SK-N-DZ (cell line): Measurements from ENCODE around the gene HGD. TPM values are rescaled to one million over a fixed set of nuclear protein-coding genes. Genes with fewer than 3 reads are reported as not detected.
"Not testable (repeated sequence)": the region's sequence is repeated elsewhere in the genome, so short reads cannot be mapped to it uniquely, and the experiment has no call there.

Experiments used
- DNase-seq: peaks from one replicate; pipeline ENCODE4 v3.0.0-alpha.2; 2015; ENCODE audit warnings: low spot score
- polyA plus RNA-seq, 2 experiments: library from polyadenylated mRNA; depleted of rRNA; stranded (reverse); fragments of >200 nt; gene quantifications; 2 replicates each; pipeline ENCODE4 v1.2.3, GENCODE V29; 2014

Gene HGD, protein sequence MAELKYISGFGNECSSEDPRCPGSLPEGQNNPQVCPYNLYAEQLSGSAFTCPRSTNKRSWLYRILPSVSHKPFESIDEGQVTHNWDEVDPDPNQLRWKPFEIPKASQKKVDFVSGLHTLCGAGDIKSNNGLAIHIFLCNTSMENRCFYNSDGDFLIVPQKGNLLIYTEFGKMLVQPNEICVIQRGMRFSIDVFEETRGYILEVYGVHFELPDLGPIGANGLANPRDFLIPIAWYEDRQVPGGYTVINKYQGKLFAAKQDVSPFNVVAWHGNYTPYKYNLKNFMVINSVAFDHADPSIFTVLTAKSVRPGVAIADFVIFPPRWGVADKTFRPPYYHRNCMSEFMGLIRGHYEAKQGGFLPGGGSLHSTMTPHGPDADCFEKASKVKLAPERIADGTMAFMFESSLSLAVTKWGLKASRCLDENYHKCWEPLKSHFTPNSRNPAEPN
- polyA plus RNA-seq (2014; cell fraction: cytosol; rRNA removed), result not detected in 2 replicates
- not detected in 2 replicates for polyA plus RNA-seq (2014; cell fraction: nucleus; rRNA removed)

DNA sequence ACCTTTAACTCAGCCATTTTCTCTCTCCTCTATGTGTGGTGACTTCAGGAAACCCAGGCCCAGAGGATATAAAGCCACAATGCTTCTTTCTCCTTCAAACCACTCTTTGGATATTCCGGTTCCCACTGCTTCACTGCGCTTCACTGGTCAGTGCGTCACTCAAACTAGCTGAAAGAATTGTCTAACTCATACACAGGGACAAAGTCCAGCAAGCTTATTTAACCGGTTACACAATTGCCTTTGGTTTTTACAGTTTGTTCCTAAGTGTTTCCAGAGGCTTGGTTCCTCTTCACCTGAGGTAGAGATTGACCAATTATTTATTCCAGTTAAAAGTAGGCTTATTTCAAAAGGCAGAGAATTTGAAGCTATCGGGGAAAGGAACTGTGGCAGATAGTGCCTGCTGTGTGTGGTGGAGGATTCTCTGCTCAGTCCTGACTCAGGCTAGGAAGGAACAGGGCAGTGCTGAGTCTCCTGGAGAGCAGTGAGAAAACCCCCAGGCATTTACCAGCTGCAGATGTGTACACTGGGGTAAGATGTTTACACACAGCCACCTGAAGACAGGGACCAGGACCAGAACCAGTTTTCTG, at the start of gene HGD:
TSS of gene HGD (minus strand) at position 145 of the 587 bp plus-strand sequence. CDS start at position 17, 128 bp downstream.
- DNase-seq, result no peak

GRCh38 chr3:120730576-120731542, 48.8 kb upstream of the HGD start:
- DNase-seq, result no peak

DNA sequence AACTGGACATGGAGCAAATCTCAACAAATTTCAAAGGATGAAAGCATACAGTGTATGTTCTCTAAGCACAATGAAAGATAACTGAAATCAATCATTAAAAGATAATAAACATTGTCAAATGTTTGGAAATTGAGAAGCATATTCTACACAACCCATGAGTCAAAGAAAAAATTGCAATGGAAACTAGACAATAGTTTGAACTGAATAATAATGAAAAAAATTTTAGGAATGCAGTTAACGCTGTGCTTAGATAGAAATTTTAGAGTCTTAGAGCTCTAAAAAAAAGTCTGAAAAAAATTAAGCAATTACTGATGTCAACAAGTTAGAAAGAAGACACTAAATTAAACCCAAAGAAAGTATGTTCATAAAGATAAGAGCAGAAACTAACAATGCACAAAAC, 44.8 kb upstream of the HGD start:
- DNase-seq, result no peak

GRCh38 chr3:120719167-120719834, 37.3 kb upstream of the HGD start:
- not testable (repeated sequence) for DNase-seq

DNA sequence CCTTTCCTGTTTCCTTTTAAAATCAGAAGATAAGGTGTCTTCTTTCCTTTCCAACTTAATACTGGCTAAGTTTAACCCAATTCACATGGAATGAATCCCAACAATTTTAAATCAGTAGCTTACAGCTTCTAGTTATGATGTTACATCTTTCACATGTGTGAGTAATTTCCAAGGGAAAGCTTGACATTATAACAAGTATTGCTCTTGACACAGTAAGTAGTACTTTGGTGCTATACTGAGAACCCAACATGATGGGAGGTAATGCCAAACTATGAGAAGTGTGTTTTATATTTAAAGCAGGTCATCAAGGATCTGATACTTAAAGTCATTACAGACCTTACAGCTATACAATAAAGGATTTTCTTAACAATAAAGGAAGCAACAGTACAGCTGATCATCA, 31.2 kb upstream of the HGD start:
- no peak for DNase-seq

- no peak for DNase-seq
Measured at GRCh38 chr3:120710369-120710768, 28.3 kb upstream of the HGD start.

DNA sequence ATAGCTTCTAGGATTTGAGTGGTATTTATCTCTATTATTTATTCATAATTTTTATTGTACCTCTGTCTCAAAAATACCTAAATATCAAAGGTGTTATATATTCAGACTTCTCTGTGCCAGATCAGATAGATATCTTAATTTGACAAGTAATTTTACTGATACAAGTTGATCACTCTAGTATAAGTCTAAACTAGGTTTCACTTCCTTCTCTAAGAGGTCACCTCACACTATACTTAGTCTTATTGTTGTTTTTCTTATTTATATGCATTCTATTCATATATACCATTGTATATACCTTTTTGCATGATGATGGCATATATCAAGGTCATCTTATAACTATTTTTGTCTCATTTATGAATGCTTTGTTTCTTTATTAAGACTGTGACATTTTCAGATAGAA, 26.4 kb upstream of the HGD start:
- no peak for DNase-seq

GRCh38 chr3:120706950-120707349, 24.9 kb upstream of the HGD start:
- DNase-seq, result no peak

GRCh38 chr3:120705884-120706582, 24.0 kb upstream of the HGD start:
- no peak for DNase-seq

DNA sequence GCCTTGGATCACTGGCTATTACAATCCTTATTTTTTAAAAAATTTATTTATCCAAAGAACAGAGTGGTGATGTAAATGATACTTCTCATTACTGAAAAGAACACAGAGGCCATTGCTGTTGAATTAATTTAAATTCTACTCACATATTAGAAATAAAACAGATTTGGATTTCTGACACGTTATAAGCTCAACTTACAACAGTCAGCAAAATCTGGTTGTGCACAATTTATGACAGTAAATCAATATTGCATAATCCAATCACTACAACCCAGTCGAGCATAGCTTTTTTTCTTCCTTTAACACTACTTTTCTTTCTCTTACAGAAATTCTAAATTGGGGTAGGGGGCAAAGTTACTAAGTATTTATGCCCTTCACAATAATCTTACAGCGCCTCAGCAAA, 17.3 kb upstream of the HGD start:
- no peak for DNase-seq

- no peak for DNase-seq
Measured at GRCh38 chr3:120693439-120694171, 11.6 kb upstream of the HGD start.

GRCh38 chr3:120689395-120689794, 7.4 kb upstream of the HGD start:
- DNase-seq, result no peak

- DNase-seq, result no peak
Measured at GRCh38 chr3:120688121-120688520, 6.1 kb upstream of the HGD start.

DNA sequence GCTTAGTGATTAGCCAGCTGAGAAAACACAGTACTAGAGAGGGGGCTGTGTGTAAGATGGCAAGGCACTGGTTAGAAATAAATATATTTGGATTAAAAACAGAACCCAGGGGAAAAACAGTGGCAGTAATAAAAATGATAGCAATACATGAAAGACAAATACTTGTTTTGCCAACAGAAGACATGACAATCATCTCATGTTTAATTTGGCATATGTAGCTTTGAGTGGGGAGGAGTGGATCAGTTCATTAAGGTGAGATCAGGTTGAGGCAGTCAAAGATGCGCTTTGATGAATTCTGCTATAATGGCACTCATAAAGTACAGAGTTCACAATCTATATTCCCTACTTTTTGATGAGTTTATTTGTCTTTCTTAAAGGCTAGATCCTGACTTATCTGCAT, 3.4 kb upstream of the HGD start:
- DNase-seq, result no peak

GRCh38 chr3:120684896-120685295, 2.9 kb upstream of the HGD start:
- DNase-seq, result no peak

DNA sequence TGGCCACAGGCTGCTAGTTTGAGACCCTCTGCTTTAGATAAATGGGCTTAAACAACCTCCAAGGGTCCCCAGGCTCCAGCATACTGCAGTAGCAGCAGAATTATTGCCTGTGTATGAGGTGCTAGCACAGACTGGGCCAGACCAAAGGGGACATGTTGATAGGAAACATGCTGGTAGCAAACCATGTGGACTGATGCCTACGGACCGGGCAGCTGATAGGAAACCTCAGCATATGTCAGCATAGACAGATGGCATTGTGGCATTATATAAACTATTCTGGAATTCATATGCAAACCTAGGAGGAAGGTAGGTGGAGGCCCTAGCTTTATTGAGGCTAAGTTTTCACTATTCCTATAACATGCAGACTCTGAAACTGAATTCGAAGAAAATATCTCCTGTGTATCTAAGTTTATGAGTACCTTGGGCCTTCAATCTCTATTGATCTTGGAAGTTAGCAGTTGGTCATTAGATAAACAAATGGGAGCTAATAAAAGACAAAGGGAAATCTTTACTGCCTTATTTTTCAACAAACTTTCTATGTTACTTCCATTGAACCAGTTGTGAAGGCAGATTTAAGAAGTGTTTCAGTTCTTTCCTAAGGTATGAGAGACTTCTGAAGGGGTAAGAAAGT, 1.7 kb upstream of the HGD start:
- DNase-seq, result no peak

DNA sequence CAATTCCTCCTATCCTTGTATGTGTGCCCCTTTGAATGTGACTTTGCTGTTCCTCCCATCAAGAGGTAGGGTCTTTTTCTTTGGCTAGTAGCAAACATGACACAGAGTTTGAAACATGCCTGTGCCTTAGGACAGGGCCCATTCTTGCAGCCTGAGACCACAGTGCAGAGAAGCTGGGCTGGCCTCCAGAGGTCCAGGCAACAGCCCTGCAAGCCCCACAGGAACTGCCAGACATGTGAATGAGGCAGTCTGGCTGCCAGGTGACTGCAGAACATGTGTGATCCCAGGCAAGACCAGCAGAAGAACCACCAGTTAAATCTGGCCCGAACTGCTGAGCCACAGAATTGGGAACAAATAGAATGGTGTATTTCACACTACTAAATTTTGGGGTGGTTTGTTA, 1.2 kb upstream of the HGD start:
- DNase-seq, result no peak

GRCh38 chr3:120681506-120682038, 467 bp downstream of the HGD start:
- no peak for DNase-seq

GRCh38 chr3:120681018-120681417, 1.0 kb downstream of the HGD start:
- no peak for DNase-seq
